Umbilical cord (tissue), 2 donors: ENCODE measurements around the gene RLN1. TPM values are rescaled to one million over a fixed set of nuclear protein-coding genes. Genes with fewer than 3 reads are reported as not detected.
"Not testable (repeated sequence)": the region's sequence is repeated elsewhere in the genome, so short reads cannot be mapped to it uniquely, and the experiment has no call there.

Experiments used
- DNase-seq: peaks from one replicate; pipeline ENCODE4 v3.0.0-alpha.2; 2015; ENCODE audit warnings: low spot score
- total RNA-seq: library from RNA; depleted of rRNA; stranded (reverse); fragments of >200 nt; gene quantifications from one replicate; pipeline ENCODE4 v1.2.3, GENCODE V29; 2014; ENCODE audit warnings: low replicate concordance; ENCODE audit not compliant: insufficient read depth

RLN1 gene, protein sequence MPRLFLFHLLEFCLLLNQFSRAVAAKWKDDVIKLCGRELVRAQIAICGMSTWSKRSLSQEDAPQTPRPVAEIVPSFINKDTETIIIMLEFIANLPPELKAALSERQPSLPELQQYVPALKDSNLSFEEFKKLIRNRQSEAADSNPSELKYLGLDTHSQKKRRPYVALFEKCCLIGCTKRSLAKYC
- 1.2 TPM for total RNA-seq

DNA sequence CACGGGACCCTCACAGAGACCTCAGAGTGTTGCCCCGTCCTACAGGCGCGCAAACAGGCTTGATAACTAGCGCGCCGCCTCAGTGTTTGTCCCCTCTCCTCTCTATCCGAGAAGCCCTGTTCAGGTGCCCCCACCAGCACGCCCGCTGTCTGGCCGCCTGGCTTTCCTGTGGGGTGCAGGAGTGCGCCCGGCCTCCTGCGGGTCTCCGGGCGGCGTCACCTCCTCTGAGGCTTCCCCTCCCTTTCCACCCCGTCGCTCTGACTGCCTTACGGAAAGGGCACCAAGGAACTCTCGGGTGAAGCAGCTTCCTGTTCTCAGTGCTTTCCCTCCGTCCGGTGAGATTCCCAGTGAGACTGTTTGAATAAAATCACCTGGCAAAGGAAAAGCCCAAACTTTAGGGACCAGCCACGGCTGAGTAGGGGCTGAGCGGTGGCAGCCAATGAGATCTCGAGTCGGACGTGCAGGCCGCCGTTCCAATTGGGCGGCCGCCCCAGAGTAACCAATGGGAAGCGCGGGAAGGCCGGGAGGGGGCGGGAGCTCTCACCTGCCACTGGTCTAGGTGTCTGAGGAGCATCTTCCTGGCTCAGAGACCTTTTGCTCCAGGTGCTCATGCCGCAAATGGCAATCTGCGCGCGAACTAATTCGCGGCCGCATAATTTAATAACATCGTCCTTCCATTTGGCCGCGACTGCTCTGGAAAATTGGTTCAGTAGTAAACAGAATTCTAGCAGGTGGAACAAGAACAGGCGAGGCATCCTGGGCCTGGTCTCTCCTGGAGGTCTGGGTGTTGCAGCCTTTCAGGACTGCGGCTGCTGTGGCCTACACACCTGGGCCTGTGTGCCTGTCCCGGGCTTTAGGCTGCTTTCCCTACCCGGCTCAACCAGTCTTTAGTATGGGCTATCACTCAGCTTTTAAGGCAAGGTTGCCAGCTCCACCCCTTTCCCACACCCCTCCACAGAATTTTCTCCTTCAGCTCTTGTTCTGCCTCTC lies at the start of gene RLN1:
Gene RLN1, minus strand, starts transcription at position 885 of the 990 bp plus-strand sequence. Its CDS starts 130 bp downstream, at position 755.
- DNase-seq = not testable (repeated sequence)

DNA sequence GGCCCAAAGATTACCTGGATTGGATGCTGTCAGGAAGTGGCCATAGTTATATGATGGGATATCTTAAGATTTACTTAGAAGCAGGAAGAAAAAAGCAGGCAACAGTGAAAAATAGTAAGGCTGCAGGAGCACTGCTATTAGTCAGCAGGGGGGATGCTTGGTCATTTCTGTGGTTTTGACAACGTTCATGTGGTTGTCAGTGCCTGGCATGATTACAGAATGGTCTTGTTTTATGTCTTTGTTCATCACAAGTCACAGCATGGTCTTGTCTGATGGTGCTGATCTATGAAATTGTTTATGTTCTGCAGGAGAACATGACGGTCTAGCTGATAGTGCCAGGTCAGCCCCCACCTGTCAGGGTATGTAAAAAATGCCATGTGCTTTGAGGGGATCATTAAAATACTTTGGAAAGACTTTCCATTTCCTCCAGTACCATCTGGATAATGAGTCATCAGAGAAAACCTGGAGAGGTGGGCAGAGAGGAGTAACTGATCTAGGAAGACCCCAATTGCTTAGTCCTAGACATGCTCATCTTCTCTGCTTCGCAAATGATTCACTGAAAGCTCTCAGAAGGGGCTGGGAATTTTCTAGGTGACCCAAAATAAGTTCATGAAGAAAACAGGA lies 49.5 kb upstream of the RLN1 start:
- DNase-seq = no peak

DNA sequence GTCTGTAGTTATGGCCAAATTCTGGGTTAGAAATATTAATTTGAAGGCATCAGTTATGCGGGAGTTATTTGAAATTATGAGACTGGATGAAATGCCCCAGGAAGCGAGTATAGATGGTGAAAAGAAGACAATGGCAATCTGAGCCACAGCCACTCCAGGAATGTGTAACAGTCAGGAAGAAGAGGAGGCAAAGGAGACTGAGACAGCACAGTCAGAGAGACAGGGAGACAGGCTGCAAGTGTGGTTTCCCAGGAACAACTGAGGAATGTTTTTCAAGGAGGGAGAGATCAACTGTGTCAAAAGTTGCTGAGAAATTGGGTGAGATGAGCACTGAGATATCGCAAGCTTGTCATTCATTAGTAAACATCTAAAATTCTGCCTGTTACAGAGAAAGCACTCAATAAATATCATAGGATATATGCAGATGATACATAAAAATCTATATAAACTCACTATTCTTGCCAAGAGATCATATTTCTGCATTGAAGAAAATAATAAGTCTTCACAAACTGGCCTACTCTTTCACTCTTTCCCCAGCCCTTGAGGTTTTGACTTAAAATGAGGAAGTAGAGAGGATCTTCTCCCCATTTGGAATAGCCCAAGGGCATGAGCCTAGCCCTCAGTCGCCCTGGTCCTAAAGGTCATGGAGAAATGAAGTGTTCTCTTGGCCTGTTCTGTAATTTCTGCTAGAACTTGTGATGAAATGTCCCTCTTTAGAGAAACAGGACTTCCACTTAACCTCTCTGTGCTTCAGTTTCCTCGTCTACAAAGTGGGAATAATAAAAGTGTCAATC lies 48.5 kb upstream of the RLN1 start:
- DNase-seq = no peak

DNA sequence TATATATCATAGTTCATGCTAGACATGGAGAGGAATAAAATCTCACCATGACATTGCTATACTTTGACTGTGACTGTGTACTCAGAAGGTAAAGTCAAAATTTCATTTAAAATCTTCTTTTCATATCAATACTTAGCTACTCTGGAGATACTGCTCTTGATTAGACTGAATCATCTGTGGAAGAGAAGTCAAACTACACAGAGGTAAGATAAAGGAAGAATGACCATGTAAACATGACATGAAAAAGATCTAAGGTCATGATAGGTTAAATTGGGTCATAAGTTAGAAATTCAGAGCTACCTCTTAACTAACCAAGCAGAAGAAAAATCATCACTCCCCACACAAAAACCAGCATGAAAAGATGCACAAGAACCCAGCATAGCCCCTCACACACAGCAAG lies 44.8 kb upstream of the RLN1 start:
- DNase-seq = no peak

DNA sequence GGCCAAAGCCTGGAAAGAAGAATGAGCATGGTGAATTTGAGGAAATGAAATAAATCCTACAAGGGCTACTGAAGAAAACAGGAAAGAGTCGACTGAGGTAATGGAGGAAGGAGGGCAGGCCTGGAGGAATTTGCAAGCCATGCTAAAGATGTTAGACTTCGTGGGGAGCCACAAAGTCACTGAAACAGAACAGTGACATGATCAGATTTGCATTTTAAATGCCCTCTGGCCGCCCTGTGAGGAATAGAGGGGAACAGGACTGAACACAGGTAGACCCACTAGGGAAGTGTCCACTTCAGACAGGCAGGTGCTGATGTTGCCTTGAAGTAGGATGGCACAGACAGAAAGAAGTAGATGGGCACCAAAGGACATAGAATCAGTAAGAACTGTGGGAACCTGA lies 42.8 kb upstream of the RLN1 start:
- DNase-seq = no peak

DNA sequence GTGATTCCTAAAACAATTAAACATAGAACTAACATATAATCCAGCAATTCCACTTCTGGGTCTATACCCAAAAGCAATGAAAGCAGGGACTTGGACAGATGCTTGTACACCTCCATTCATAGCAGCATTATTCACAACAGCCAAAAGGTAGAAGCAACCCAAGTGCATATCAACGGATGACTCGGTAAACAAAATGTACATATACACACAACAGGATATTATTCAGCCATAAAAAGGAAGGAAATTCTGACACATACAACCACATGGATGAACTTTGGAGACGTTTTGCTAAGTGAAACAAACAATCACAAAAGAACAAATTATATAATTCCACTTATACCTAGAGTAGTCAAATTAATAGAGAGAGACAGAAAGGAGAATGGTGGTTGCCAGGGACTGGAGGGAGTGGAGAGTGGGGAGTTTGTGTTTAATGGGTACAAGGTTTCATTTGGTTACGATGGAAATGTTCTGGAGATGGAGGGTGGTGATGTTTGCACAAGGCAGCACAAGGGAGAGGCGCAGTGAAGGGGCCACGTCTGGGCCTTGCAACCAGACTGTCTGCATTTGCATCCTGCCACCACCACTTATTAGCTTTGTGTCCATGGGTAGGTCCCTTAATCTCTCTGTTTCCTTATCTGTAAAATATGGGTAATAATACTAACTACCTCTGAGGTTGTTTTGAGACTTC lies 36.3 kb upstream of the RLN1 start:
- DNase-seq = no peak

DNA sequence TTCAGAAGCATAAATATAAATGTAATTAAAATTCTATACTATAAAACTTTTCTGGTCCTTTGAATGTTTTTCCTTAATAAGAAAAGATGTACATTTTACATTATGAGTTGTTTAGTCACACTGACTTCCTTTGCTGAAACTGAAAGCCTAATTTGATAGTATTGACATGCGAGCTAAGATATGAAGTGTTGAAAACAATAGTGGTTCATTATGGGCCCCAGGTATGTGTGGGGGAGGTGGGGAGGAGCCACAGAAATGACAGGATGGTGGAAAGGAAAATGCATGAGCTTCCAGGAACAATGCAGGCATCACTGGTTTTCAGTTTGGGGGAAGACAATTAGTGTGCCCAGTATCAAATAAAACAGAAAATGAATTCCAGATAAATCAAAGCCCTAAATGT lies 35.4 kb upstream of the RLN1 start:
- no peak for DNase-seq

DNA sequence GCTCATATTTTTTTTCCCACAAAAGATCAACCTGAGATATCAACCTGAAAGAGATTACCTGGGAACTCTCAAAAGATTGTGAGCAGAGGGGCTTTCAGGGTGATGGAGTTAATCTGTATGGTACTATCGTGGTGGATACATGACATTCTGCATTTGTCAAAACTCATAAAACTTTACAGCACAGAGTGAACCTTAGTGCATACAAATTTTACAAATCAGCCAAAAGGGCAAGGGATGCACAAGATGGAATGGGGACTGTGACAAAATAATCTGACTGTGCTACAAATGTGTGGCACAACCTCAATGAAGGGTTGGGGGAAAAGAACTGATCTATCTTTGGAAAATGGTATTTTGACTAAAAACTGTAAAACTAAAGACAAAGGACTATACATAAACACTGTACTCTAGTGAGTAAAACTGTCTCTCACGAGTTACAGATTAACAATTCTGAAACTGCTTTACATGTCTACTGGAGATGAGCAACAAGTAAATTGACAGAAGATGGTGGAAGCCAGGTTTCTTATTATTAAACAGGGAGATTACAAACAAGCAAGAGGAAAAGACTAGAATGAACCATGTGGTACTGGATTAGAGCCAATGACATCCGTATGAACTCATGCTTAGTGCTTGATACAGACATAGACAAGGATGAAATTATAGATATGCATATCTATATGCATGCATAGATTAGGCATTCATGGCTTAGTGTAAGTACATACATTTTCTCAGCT lies 24.8 kb upstream of the RLN1 start:
- no peak for DNase-seq

DNA sequence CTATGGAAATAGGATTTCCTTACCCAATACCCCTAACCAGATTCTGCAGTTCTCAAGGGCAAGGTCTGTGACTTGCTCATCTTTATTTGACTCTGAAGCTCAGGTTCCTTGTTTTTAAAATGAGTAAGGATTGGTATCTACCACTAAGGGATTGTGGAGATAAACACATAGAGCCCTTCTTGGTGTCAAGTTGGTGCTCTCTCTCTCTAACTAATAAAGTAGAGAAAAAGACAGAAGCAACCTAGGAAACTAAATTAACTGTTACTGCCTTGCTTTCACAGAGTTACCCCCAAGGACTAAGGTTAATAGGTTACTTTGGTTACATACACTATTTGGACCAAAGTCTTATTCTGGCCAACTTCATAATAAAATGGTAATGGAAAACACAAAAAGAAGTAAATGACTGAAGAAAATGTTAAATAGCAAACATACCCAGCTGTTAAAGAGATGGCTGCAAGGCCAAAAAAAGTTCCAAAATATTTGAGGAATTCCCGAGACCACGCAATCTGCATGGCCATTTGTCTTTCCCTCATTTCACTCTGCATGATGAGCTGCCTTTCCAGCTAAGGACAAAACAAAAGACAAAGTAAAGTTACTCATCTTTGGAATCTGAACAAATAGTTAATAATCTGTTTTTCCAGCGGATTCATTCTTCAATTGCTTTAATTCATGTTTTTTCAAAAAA lies 21.8 kb upstream of the RLN1 start:
- DNase-seq = no peak

DNA sequence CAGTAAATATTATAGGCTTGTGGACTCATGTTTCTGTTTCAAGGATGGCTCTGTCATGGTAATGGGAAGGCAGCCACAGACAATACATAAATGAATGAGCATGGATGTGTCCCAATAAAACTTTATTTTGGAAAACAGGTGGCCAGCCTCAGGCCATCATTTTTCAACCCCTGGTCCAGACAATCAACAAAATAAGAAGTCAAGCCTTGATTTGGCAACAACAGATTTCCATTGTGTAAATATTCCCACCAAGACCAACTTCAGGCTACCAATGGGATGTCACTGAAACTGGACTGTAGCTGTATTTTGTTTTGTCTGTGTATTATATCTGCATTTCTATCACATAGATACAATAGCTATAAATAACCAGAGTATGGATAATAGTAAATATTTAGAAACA lies 20.7 kb upstream of the RLN1 start:
- DNase-seq = no peak

DNA sequence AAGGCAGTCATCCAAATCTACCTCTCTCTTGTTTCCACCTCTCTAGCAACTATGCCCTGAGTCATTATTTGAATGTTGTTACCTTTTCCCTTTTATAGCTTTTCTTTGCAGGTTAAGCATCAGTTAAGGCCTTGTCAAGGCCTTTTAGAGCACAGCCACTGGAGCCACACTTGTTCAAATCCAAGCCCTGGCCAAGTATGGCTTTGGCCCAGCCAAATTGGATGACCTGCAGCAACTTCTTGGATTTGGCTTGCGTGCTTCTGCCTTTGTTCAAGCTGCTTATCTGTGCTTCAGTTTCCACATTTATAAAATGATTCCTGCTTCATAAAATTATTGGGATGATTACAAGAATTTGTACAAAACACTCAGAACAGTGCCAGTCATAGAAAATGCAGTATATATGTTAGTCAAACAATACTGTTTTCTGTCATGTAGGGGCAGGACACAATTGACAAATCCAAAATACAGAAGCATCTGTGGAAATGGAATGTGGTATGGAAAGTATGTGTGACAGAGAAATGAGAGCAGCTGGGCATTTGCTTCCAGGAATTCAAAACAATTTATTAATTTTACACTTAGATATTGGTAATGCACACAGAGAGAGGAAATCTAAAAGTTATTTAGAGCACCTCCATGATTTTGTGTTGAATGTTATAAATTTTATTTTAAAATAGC lies 17.9 kb upstream of the RLN1 start:
- DNase-seq = no peak

DNA sequence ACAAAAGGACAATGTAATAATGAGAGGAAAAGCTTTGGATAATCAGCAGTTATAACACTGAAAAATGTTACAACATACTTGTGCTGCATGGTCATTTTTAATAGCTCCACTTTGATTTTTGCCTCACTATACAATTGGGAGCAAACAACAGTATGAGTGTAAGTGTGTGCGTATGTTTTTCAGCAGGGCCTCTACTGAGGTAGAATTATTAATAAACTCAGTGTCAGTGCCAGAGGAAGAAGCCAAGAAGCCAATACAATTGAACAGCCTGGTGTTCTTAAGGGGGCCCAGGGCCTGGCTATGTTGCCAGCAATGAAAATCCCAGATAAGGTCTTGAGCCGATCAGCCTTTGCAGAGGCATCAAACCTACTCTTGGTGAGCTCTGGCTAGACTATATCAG lies 16.1 kb upstream of the RLN1 start:
- no peak for DNase-seq

DNA sequence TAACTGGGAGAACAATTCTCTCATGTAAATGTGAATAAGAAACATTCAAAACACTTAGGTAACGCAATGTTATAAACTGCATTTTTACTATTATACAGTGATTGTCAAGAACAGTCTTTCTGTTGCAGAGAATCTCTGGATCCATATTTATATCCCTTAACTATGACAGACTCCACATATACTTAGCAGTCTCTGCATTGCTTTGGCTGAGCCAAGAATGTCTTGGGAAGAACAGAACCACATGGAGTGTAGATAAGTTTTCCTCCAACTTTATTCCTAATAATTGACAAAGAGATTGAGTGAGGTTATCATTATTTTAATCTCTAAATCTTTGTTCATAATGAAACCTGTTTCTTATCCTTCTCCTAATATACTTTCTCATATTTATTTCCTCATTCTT lies 15.6 kb upstream of the RLN1 start:
- no peak for DNase-seq

DNA sequence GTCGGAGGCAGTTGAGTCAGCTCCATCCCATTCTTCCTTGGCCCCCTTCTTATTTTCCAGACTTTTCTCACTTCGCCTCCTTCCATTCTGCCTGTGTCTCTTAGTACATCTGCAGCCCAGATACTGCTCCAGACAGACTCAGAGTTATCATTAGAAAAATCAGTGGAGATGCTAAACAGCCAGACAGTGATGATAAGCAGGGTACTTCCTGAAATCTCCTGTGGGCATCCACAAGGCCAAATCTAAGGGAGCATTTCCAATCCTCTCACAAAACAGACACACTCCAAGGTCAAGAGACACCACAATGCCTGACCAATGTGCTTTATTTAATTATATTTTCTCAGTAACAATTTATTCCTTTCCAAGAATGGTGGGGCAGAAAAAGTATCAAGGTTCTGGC lies 14.5 kb upstream of the RLN1 start:
- DNase-seq = no peak

DNA sequence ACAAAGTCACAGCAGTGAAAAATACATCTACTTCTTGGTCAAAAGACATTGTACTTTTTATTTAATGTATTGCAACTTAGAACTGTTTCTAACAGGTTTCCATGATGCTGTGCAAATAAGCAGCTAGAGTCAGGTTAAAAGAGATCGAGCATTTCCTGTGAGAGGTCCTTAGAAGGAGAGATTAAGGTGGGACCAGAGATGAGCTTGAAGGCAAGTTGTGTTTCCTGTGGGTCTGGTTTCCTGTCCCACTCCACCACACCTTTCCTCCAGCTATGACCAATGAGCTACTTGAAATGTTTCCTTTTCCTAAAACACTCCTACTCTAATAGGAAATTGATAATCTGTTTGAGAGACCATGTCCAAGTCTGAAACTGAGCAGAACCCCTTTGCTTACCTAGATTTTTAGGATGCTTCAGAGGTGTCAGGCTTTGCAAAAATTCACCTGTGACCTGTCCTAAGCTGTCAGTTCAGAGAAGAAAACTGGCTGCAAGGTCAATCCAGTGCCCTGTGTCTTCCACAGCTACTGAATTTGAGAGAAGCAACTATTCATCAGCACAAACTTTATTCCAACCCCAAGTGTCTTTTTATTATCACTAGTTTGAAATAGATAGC lies 13.1 kb upstream of the RLN1 start:
- no peak for DNase-seq

DNA sequence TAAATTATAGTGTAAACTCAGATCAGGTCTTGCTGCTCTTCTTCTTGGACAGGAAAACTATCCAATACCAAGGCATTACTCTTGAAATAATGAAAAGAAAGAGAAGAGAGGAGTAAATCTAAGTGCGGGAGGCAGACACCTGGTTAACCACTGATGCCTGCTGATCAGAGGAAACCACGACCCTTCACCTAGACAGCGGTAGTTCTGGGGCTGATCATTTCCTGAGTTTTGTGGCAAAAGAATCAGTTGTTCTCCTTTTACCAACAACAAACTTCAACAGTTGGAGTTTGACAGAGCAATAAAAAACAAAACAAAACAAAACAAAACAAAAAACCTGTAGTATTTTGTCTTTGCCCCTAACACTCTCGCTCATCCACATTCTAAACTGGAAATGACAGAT lies 3.0 kb downstream of the RLN1 start:
- DNase-seq = no peak

DNA sequence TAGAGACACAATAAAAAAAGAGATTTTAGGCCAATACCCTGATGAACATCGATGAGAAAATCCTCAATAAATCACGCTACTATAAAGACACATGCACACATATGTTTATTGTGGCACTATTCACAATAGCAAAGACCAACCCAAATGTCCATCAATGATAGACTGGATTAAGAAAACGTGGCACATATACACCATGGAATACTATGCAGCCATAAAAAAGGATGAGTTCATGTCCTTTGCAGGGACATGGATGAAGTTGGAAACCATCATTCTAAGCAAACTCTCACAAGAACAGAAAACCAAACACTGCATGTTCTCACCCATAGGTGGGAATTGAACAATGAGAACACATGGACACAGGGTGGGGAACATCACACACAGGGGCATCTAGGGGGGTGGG lies 8.4 kb downstream of the RLN1 start:
- DNase-seq = not testable (repeated sequence)

DNA sequence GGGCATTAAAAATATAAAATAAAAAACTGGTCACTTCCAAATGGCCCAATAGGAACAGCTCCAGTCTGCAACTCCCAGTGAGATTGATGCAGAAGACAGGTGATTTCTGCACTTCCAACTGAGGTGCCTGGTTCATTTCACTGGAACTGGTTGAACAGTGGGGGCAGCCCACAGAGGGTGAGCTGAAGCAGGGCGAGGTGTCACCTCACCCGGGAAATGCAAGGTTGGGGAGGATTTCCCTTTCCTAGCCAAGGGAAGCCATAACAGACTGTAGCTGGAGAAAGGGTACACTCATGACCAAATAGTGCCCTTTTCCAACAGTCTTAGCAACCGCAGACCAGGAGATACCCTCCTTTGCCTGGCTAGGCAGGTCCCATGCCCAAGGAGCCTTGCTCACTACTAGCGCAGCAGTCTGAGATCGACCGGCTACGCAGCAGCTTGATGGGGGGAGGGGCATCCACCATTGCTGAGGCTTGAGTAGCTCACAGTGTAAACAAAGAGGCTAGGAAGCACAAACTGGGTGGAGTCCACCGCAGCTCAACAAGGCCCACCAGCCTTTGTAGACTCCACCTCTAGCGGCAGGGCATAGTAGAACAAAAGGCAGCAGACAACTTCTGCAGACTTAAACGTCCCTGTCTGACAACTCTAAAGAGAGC lies 12.7 kb downstream of the RLN1 start:
- DNase-seq = no peak
